Testis (tissue), 3 donors: ENCODE measurements around the gene SECTM1. TPM values are rescaled to one million over a fixed set of nuclear protein-coding genes. Genes with fewer than 3 reads are reported as not detected.

Source experiments
- DNase-seq: peaks from one replicate; pipeline ENCODE4 v3.0.0-alpha.2; 2019
- H3K27ac ChIP-seq, 2 donors: fragments of 200-600 bp; sonication (generic); one replicate each; pipeline ENCODE4 v1.5.1; 2019
- H3K27me3 ChIP-seq: fragments of 200-600 bp; sonication (generic); one replicate; pipeline ENCODE4 v1.5.1; 2019
- H3K36me3 ChIP-seq: fragments of 200-600 bp; sonication (generic); one replicate; pipeline ENCODE4 v1.5.1; 2017; ENCODE audit warnings: low read depth; ENCODE audit errors: missing control alignments
- H3K4me1 ChIP-seq: fragments of 200-600 bp; sonication (generic); one replicate; pipeline ENCODE4 v1.5.1; 2019
- H3K4me3 ChIP-seq, 2 donors: fragments of 200-600 bp; sonication (generic); one replicate each; pipeline ENCODE4 v1.5.1; 2017 to 2019
- H3K9me3 ChIP-seq: fragments of 200-600 bp; sonication (generic); one replicate; pipeline ENCODE4 v1.5.1; 2017
- CTCF ChIP-seq, 3 experiments: fragments of 450-650 bp in 2 of 3; fragments of 200-600 bp in 1 of 3; sonication (generic) in 1 of 3; IDR thresholded peaks; one replicate each; pipeline ENCODE4 v1.5.1; 2016 to 2019; ENCODE audit warnings: antibody characterized with exemption in 3 of 3, mild to moderate bottlenecking in 2 of 3, moderate library complexity in 1 of 3
- POLR2A ChIP-seq: fragments of 450-650 bp; IDR thresholded peaks from one replicate; pipeline ENCODE4 v1.6.1; 2017; ENCODE audit warnings: antibody characterized with exemption, mild to moderate bottlenecking, moderate library complexity
- WGBS, 2 donors: methylation state at CpG; one replicate each; pipeline ENCODE4 v1.1.5; 2018; 5-methylcytosine and 5-hydroxymethylcytosine counted together
- intact Hi-C: fragments of 100-400 bp; cut with DNase I; formaldehyde crosslinking; loops from one replicate; pipeline ENCODE4 v1.15.1; 2023; ENCODE audit warnings: low total_unique reads
- polyA plus RNA-seq: library from polyadenylated mRNA; stranded (reverse); fragments of 350-450 nt; fragmentation: Illumina TruSeq; extraction: RNeasy Lipid Tissue Mini Kit (QIAGEN cat#74804); gene quantifications from one replicate; pipeline ENCODE4 v1.2.3, GENCODE V29; 2014; ENCODE audit warnings: low read depth, low replicate concordance; ENCODE audit not compliant: insufficient read depth
- total RNA-seq, 2 donors: library from RNA; depleted of rRNA; stranded (reverse); fragments of >200 nt; gene quantifications; one replicate each; pipeline ENCODE4 v1.2.3, GENCODE V29; 2016

Gene SECTM1
- total and polyA plus RNA-seq, 3 donors from 2014 or later, result 0.55 to 9.3 (median 5.9) TPM

GRCh38 chr17:82354804-82355308 lies 21.3 kb upstream of the SECTM1 start:
- no peak for DNase-seq
- 97 to 98% methylated on average over 7 of the region's 7 CpGs for WGBS, 2 donors
- Histone ChIP-seq H3K4me3 (no peak overlapping the region), H3K36me3 (no peaks in the 10 kb centered on the region), H3K4me1 (no peaks in the 10 kb centered on the region), H3K9me3 (no peaks in the 10 kb centered on the region), H3K27ac (no peak overlapping the region), H3K27me3 (no peaks in the 10 kb centered on the region)
- TF ChIP-seq POLR2A, result no peak
- no peak for TF ChIP-seq CTCF (IDR thresholded peaks at IDR 0.05)
- intact Hi-C loops, result loop anchor here (10.0 kb wide), 1 partner anchor 60 kb away; the partner anchor contains the start of genes HEXD and OGFOD3

DNA sequence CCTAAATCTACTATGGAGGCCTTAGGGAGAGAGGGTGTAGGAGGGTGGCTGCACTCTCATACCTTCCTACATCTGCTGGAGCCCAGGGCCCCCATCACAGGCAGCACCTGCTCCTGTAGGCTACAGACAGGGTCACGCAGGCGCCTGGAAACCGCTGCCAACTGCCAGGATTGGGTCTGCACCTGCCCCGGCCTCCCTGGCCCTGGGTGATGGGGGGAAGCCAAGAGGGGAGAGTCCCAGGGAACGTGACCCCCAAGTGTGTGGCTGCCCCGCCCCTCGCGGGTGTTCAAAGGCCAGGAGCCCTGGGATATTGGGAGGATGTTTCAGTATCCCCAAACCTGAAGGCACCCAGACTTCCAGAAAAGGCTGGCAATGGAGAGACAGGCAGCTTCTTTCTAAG lies 19.9 kb upstream of the SECTM1 start:
- DNase-seq, result no peak
- intact Hi-C loops, result loop anchor here (10.0 kb wide), 1 partner anchor 61 kb away; the partner anchor contains the start of genes HEXD and OGFOD3

GRCh38 chr17:82351713-82352488 lies 18.3 kb upstream of the SECTM1 start:
- peak; percentile 92 for DNase-seq
- intact Hi-C loops, result loop anchor here (10.0 kb wide), 1 partner anchor 63 kb away; the partner anchor contains the start of genes HEXD and OGFOD3
- H3K4me1 ChIP-seq, result peaks cover 8% of the 10 kb centered on the region
- TF ChIP-seq CTCF (IDR thresholded peaks at IDR 0.05) (peak; percentile 92 to 98 (median 95)), POLR2A (no peak)
- no peak overlapping the region for H3K27ac ChIP-seq
- H3K36me3 ChIP-seq, result no peaks in the 10 kb centered on the region
- H3K27me3 ChIP-seq, result no peaks in the 10 kb centered on the region
- H3K9me3 ChIP-seq, result no peaks in the 10 kb centered on the region
- WGBS, 2 donors, result 49 to 90% methylated on average over 2 to 26 of the region's 26 CpGs
- H3K4me3 ChIP-seq, result no peak overlapping the region

More for the DNA sequence above, 19.9 kb upstream of the SECTM1 start:
- H3K27ac ChIP-seq, result no peak overlapping the region
- TF ChIP-seq POLR2A, result no peak
- no peak for TF ChIP-seq CTCF (IDR thresholded peaks at IDR 0.05)
- peaks cover 8% of the 10 kb centered on the region for H3K4me1 ChIP-seq
- no peaks in the 10 kb centered on the region for H3K9me3 ChIP-seq
- H3K36me3 ChIP-seq, result no peaks in the 10 kb centered on the region
- no peaks in the 10 kb centered on the region for H3K27me3 ChIP-seq
- H3K4me3 ChIP-seq, result no peak overlapping the region
- WGBS, 2 donors, result 94 to 100% methylated on average over 1 to 8 of the region's 8 CpGs

DNA sequence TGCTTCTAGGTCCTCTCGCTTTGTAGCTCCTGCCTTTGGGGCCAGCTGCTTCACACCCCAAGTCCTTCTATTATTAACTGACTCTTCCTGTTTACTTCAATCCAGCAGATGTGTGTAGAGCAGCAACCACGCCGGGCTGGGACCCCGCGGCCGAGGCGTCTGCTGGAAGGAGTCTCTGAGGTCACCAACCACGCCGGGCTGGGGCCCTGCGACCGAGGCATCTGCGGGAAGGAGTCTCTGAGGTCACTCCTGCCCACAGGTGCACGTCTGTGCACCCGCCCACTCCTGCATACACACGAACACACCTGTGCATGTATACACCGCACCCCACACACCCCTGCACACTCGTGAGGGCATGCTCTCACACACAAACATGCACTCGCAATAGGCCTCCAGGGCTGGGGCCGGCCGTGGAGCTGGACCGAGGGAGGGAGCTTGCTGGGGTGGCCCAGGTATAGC lies 17.7 kb upstream of the SECTM1 start:
- 66 to 88% methylated on average over 15 to 21 of the region's 21 CpGs for WGBS, 2 donors
- H3K27me3 ChIP-seq, result no peaks in the 10 kb centered on the region
- intact Hi-C loops, result loop anchor here (10.0 kb wide), 1 partner anchor 64 kb away; the partner anchor contains the start of genes HEXD and OGFOD3
- H3K36me3 ChIP-seq, result no peaks in the 10 kb centered on the region
- no peak overlapping the region for H3K27ac ChIP-seq
- no peak overlapping the region for H3K4me3 ChIP-seq
- peaks cover 8% of the 10 kb centered on the region for H3K4me1 ChIP-seq
- DNase-seq, result no peak
- H3K9me3 ChIP-seq, result no peaks in the 10 kb centered on the region
- TF ChIP-seq POLR2A (no peak), CTCF (IDR thresholded peaks at IDR 0.05) (no peak)
